CD14-positive monocyte (primary cell): Measurements from ENCODE around the gene TRHDE. TPM values are rescaled to one million over a fixed set of nuclear protein-coding genes. Genes with fewer than 3 reads are reported as not detected.
"Not testable (repeated sequence)": the region's sequence is repeated elsewhere in the genome, so short reads cannot be mapped to it uniquely, and the experiment has no call there.

Experiments used
- DNase-seq, 3 donors: peaks; one replicate each; pipeline ENCODE4 v3.0.0-alpha.2; 2011 to 2022
- H2AFZ ChIP-seq: 2 replicates; pipeline ENCODE4 v1.6.0; 2012; ENCODE audit warnings: mild to moderate bottlenecking, low read depth, low read length, inconsistent platforms; ENCODE audit not compliant: insufficient read depth, poor library complexity, severe bottlenecking
- H3K27ac ChIP-seq, 2 donors: 1 replicate in 1 of 2; 2 replicates in 1 of 2; pipeline ENCODE4 v1.5.1; 2012 to 2013; ENCODE audit warnings: low read length in 2 of 2, control low read depth in 1 of 2, inconsistent platforms in 1 of 2, low read depth in 1 of 2, mild to moderate bottlenecking in 1 of 2
- H3K27me3 ChIP-seq, 2 donors: one replicate each; pipeline versions ENCODE4 v1.6.0 to v1.6.1; 2011 to 2013; ENCODE audit warnings: low read length in 2 of 2; ENCODE audit not compliant: control insufficient read depth in 2 of 2, insufficient read depth in 2 of 2
- H3K36me3 ChIP-seq, 2 donors: replicated peaks in 1 of 2; 1 replicate in 1 of 2; 2 replicates in 1 of 2; pipeline versions ENCODE4 v1.5.1 to v1.6.1; 2012 to 2013; ENCODE audit warnings: low read length in 2 of 2, control low read depth in 1 of 2, inconsistent platforms in 1 of 2, mild to moderate bottlenecking in 1 of 2; ENCODE audit not compliant: insufficient read depth in 2 of 2, control insufficient read depth in 1 of 2
- H3K4me1 ChIP-seq, 2 donors: 1 replicate in 1 of 2; 2 replicates in 1 of 2; pipeline versions ENCODE4 v1.5.1 to v1.6.1; 2012 to 2013; ENCODE audit warnings: low read length in 2 of 2, control low read depth in 1 of 2, inconsistent platforms in 1 of 2, mild to moderate bottlenecking in 1 of 2, moderate library complexity in 1 of 2; ENCODE audit not compliant: insufficient read depth in 2 of 2, control insufficient read depth in 1 of 2
- H3K4me2 ChIP-seq: replicated peaks from 2 replicates; pipeline ENCODE3; 2012; ENCODE audit warnings: low read length, moderate library complexity, mild to moderate bottlenecking; ENCODE audit not compliant: poor library complexity, severe bottlenecking; ENCODE audit errors: extremely low read depth
- H3K4me3 ChIP-seq, 3 experiments: fragments of 200-600 bp in 1 of 3; sonication (generic) in 1 of 3; replicated peaks in 1 of 3; 1 replicate in 2 of 3; 2 replicates in 1 of 3; pipeline ENCODE4 v1.5.1; 2011 to 2013; ENCODE audit warnings: low read length in 3 of 3, mild to moderate bottlenecking in 3 of 3, control low read depth in 2 of 3, low read depth in 2 of 3, inconsistent platforms in 1 of 3, moderate library complexity in 1 of 3
- H3K79me2 ChIP-seq: 2 replicates; pipeline ENCODE4 v1.6.0; 2012; ENCODE audit warnings: mild to moderate bottlenecking, control low read depth, inconsistent platforms, low read length, moderate library complexity; ENCODE audit not compliant: insufficient read depth
- H3K9ac ChIP-seq: 2 replicates; pipeline ENCODE4 v1.6.0; 2017; ENCODE audit warnings: low read length, mild to moderate bottlenecking; ENCODE audit not compliant: insufficient read depth, poor library complexity, severe bottlenecking
- H3K9me3 ChIP-seq, 2 donors: replicated peaks in 1 of 2; 1 replicate in 1 of 2; 2 replicates in 1 of 2; pipeline versions ENCODE4 v1.5.1 to v1.6.1; 2012 to 2013; ENCODE audit warnings: low read length in 2 of 2, control low read depth in 1 of 2; ENCODE audit not compliant: control insufficient read depth in 1 of 2, insufficient read depth in 1 of 2
- H4K20me1 ChIP-seq: 2 replicates; pipeline ENCODE4 v1.6.0; 2012; ENCODE audit warnings: mild to moderate bottlenecking, low read length, control low read depth, moderate library complexity; ENCODE audit not compliant: insufficient read depth
- H3K27ac Mint-ChIP-seq, 7 donors: one replicate each; pipeline ENCODE4 v1.8.0; 2020; ENCODE audit warnings: mild to moderate bottlenecking in 7 of 7, mixed read lengths in 7 of 7, moderate library complexity in 6 of 7, inconsistent platforms in 2 of 7
- H3K27me3 Mint-ChIP-seq, 3 donors: one replicate each; pipeline ENCODE4 v1.8.0; 2021 to 2022; ENCODE audit warnings: low read depth in 3 of 3, mild to moderate bottlenecking in 3 of 3, mixed read lengths in 3 of 3, moderate library complexity in 3 of 3, inconsistent platforms in 1 of 3
- H3K36me3 Mint-ChIP-seq, 2 donors: one replicate each; pipeline ENCODE4 v1.8.0; 2020; ENCODE audit warnings: mixed read lengths in 2 of 2, inconsistent platforms in 1 of 2, mild to moderate bottlenecking in 1 of 2
- H3K4me1 Mint-ChIP-seq: one replicate; pipeline ENCODE4 v1.8.0; 2020; ENCODE audit warnings: mild to moderate bottlenecking, mixed read lengths
- H3K4me3 Mint-ChIP-seq, 2 donors: one replicate each; pipeline ENCODE4 v1.8.0; 2020; ENCODE audit warnings: mild to moderate bottlenecking in 2 of 2, mixed read lengths in 2 of 2, moderate library complexity in 1 of 2
- H3K9me3 Mint-ChIP-seq, 7 donors: one replicate each; pipeline ENCODE4 v1.8.0; 2020 to 2022; ENCODE audit warnings: mixed read lengths in 7 of 7, mild to moderate bottlenecking in 6 of 7, moderate library complexity in 6 of 7, inconsistent platforms in 2 of 7
- WGBS: methylation state at CpG from one replicate; pipeline ENCODE4 v1.1.5; 2013; ENCODE audit warnings: missing lambda C conversion rate; ENCODE audit not compliant: insufficient coverage; 5-methylcytosine and 5-hydroxymethylcytosine counted together
- intact Hi-C, 2 donors: fragments of 100-400 bp; cut with micrococcal nuclease; formaldehyde crosslinking; loops; one replicate each; pipeline versions ENCODE4 v1.15.0 to v1.15.1; 2023
- polyA plus RNA-seq, 3 donors: library from polyadenylated mRNA; depleted of rRNA in 1 of 3; unstranded in 2 of 3; stranded (reverse) in 1 of 3; fragments of 300-500 nt in 2 of 3; fragments of >200 nt in 1 of 3; fragmentation: Illumina TruSeq in 2 of 3; gene quantifications; 1 replicate in 2 of 3; 2 replicates in 1 of 3; pipeline ENCODE4 v1.2.3, GENCODE V29; 2012 to 2021
- TF ChIP-seq, protein P1 (sequence below): fragments of 200-600 bp; IDR thresholded peaks from one replicate; pipeline ENCODE4 v1.8.0; 2022; ENCODE audit warnings: antibody characterized with exemption, mild to moderate bottlenecking

TRHDE gene
- polyA plus RNA-seq, 3 donors, result not detected

DNA sequence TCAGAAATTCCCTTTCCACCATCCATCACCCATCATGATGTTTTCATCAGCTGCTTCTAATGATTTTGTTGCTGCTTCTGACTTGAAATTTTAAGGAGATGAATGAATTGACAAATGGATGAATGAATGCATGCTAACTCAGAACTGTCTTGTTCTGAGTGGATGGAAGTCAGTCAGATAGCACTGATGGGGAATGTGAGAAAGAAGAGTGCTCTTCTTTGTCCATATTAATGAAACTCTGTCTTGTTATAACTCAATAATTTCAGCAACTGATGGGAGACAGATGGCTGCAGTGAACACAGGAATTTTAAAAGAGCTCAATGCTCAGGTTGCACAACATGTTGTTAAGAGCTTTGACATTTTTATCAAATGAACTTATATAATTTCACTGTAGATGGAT is 422.0 kb downstream of the TRHDE start:
- Histone ChIP-seq H3K9ac (no peak overlapping the region), H3K4me2 (no peak overlapping the region), H3K4me3 (no peak overlapping the region), H3K27me3 (no peaks in the 10 kb centered on the region), H3K79me2 (no peaks in the 10 kb centered on the region), H3K9me3 (peaks cover 0 to under 1% of the 10 kb centered on the region in 2 donors), H3K27ac (no peak overlapping the region), H2AFZ (no peak overlapping the region), H3K4me1 (no peaks in the 10 kb centered on the region), H3K36me3 (no peaks in the 10 kb centered on the region), H4K20me1 (no peaks in the 10 kb centered on the region)
- H3K9me3 Mint-ChIP-seq, result peaks cover 0 to 15% (median 10%) of the 10 kb centered on the region in 7 donors
- H3K4me1 Mint-ChIP-seq, result no peaks in the 10 kb centered on the region
- no peaks in the 10 kb centered on the region for H3K36me3 Mint-ChIP-seq
- DNase-seq, result no peak
- no peak overlapping the region for H3K27ac Mint-ChIP-seq
- H3K4me3 Mint-ChIP-seq, result no peak overlapping the region
- H3K27me3 Mint-ChIP-seq, result no peaks in the 10 kb centered on the region
- TF ChIP-seq, protein P1, sequence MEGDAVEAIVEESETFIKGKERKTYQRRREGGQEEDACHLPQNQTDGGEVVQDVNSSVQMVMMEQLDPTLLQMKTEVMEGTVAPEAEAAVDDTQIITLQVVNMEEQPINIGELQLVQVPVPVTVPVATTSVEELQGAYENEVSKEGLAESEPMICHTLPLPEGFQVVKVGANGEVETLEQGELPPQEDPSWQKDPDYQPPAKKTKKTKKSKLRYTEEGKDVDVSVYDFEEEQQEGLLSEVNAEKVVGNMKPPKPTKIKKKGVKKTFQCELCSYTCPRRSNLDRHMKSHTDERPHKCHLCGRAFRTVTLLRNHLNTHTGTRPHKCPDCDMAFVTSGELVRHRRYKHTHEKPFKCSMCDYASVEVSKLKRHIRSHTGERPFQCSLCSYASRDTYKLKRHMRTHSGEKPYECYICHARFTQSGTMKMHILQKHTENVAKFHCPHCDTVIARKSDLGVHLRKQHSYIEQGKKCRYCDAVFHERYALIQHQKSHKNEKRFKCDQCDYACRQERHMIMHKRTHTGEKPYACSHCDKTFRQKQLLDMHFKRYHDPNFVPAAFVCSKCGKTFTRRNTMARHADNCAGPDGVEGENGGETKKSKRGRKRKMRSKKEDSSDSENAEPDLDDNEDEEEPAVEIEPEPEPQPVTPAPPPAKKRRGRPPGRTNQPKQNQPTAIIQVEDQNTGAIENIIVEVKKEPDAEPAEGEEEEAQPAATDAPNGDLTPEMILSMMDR, result no peak
- intact Hi-C loops, result no loop called here

DNA sequence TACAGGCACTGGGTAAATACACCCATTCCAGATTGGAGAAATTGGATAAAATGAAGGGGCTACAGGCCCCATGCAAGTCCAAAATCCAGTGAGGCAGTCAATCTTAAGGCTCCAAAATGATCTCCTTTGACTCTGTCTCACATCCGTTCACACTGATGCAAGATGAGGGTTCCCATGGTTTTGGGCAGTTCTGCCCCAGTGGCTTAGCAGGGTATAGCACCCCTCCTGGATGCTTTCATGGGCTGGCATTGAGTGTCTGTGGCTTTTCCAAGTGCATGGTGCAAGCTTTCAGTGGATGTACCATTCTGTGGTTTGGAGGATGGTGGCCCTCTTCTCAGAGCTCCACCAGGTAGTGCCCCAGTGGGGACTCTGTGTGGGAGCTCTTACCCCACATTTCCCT is 427.2 kb downstream of the TRHDE start:
- H3K36me3 ChIP-seq, result no peaks in the 10 kb centered on the region
- peaks cover 9% of the 10 kb centered on the region in 2 donors for H3K9me3 ChIP-seq
- H3K4me2 ChIP-seq, result no peak overlapping the region
- no peak overlapping the region for H3K27ac ChIP-seq
- TF ChIP-seq, protein P1, result no peak
- Mint-ChIP-seq H3K27me3 (peaks cover 0 to 3% (median 2%) of the 10 kb centered on the region in 3 donors), H3K27ac (no peak overlapping the region), H3K9me3 (peaks cover 9 to 29% (median 20%) of the 10 kb centered on the region in 7 donors), H3K36me3 (no peaks in the 10 kb centered on the region), H3K4me3 (no peak overlapping the region), H3K4me1 (no peaks in the 10 kb centered on the region)
- 86% methylated on average over 1 of the region's 1 CpG for WGBS
- intact Hi-C loops, result no loop called here
- no peaks in the 10 kb centered on the region for H3K79me2 ChIP-seq
- H3K4me1 ChIP-seq, result no peaks in the 10 kb centered on the region
- H3K9ac ChIP-seq, result no peak overlapping the region
- H3K4me3 ChIP-seq, result no peak overlapping the region
- no peak for DNase-seq
- no peaks in the 10 kb centered on the region for H3K27me3 ChIP-seq
- H4K20me1 ChIP-seq, result no peaks in the 10 kb centered on the region
- H2AFZ ChIP-seq, result no peak overlapping the region

DNA sequence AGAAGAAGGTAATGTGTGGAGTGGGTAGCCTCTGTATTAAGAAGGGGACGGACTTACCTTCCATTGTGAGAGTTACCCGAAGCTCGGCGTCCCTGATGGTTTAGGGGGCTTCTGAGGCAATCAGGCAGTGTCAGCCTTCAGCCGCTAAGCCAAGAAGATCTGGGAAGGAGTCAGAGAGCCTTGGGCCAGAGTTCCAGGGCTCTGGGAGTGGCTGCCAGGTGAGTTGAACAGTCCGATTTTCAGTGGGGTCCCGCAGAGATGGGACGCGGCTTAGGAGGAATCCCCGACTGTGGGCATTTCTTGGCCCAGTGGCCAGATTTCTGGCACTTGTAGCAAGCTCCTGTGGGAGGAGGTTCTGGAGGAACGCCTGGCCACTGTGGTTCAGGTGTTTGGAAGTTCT is 439.9 kb downstream of the TRHDE start:
- H3K4me3 ChIP-seq, H3K79me2 ChIP-seq, H2AFZ ChIP-seq, H3K36me3 Mint-ChIP-seq, H3K4me3 Mint-ChIP-seq, H3K36me3 ChIP-seq, DNase-seq, H4K20me1 ChIP-seq, H3K9me3 ChIP-seq, H3K27me3 Mint-ChIP-seq, H3K4me1 ChIP-seq, intact Hi-C loops, H3K27me3 ChIP-seq, H3K27ac ChIP-seq, H3K9ac ChIP-seq, H3K27ac Mint-ChIP-seq, H3K4me2 ChIP-seq, H3K4me1 Mint-ChIP-seq: not testable (repeated sequence)
- peaks cover 5 to 18% (median 16%) of the 10 kb centered on the region in 7 donors for H3K9me3 Mint-ChIP-seq
- 99% methylated on average over 7 of the region's 11 CpGs for WGBS
